ENCODE measurements around the gene GNG13. TPM values are rescaled to one million over a fixed set of nuclear protein-coding genes. Genes with fewer than 3 reads are reported as not detected.

GNG13 gene
- total and polyA plus RNA-seq, 2 donors (not counting 3 experiments of a cell fraction or from before 2014, with no cell fraction given): not detected

DNA sequence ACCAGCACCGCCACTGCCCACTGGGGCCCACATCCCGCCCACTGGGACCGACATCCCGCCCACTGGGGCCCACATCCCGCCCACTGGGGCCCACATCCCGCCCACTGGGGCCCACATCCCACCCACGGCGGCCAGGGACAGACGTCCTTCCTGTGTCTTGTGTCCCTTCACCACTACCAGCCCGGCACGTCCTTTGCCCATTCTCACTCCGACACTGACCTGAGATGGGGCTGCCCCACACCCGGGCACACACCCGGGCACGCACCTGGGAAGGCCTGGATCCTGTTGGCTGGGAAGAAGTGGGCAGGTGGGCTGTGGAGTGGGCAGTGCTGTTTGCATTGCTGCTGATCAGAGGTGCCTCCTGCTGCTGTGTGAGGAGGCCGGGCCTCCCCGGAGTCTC, 28.4 kb upstream of the GNG13 start:
- ChIA-PET CTCF (no interaction called here), POLR2A (no interaction called here)
- H3K9me1 ChIP-seq (replicated peaks; ENCODE audit: control insufficient read depth, extremely low read depth, insufficient read depth, low read length): no peaks in the 10 kb centered on the region
- H3K79me2 ChIP-seq (ENCODE audit: control insufficient read depth, insufficient read depth, low read length): no peaks in the 10 kb centered on the region
- no TSS peak for BruUV-seq (replicated peaks)
- H3K4me2 ChIP-seq (ENCODE audit: insufficient read depth, low read length): no peak overlapping the region
- no peak overlapping the region for H3K27ac ChIP-seq (ENCODE audit: insufficient read depth, low read depth, low read length)
- FAIRE-seq (no peak), DNase-seq (ENCODE audit: low read depth, low spot score) (no peak)
- no peaks in the 10 kb centered on the region for H4K20me1 ChIP-seq (replicated peaks; ENCODE audit: control insufficient read depth, extremely low read depth, insufficient read depth, low read length)
- no peaks in the 10 kb centered on the region for H3K4me1 ChIP-seq (ENCODE audit: control insufficient read depth, extremely low read depth, insufficient read depth, low read length)
- no peaks in the 10 kb centered on the region for H3K9me3 ChIP-seq (replicated peaks; ENCODE audit: control insufficient read depth, insufficient read depth, low read length)
- H2AFZ ChIP-seq (ENCODE audit: low read depth, low read length): no peak overlapping the region
- intact Hi-C loops (cut with micrococcal nuclease): no loop called here
- H3K27me3 ChIP-seq (ENCODE audit: control insufficient read depth in 2 of 2, insufficient read depth in 2 of 2, low read length in 2 of 2): no peaks in the 10 kb centered on the region
- H3K4me3 ChIP-seq (replicated peaks in 1 of 3; ENCODE audit: insufficient read depth in 1 of 3, low read depth in 1 of 3, low read length in 3 of 3): no peak overlapping the region
- no peak for TF ChIP-seq EZH2 (IDR thresholded peaks at IDR 0.05; ENCODE audit: borderline replicate concordance, low read depth, low read length, severe bottlenecking)
- no peak for TF ChIP-seq MYC (IDR thresholded peaks at IDR 0.05; ENCODE audit: low read depth, low read length)
- TF ChIP-seq FOS (IDR thresholded peaks at IDR 0.05; ENCODE audit: borderline replicate concordance, insufficient read depth, low read length): no peak
- no peak for TF ChIP-seq POLR2A (IDR thresholded peaks at IDR 0.05; ENCODE audit: low read depth, low read length)
- TF ChIP-seq, protein P1, sequence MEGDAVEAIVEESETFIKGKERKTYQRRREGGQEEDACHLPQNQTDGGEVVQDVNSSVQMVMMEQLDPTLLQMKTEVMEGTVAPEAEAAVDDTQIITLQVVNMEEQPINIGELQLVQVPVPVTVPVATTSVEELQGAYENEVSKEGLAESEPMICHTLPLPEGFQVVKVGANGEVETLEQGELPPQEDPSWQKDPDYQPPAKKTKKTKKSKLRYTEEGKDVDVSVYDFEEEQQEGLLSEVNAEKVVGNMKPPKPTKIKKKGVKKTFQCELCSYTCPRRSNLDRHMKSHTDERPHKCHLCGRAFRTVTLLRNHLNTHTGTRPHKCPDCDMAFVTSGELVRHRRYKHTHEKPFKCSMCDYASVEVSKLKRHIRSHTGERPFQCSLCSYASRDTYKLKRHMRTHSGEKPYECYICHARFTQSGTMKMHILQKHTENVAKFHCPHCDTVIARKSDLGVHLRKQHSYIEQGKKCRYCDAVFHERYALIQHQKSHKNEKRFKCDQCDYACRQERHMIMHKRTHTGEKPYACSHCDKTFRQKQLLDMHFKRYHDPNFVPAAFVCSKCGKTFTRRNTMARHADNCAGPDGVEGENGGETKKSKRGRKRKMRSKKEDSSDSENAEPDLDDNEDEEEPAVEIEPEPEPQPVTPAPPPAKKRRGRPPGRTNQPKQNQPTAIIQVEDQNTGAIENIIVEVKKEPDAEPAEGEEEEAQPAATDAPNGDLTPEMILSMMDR (IDR thresholded peaks at IDR 0.05; ENCODE audit: extremely low read depth in 1 of 2, insufficient read depth in 1 of 2, low read depth in 1 of 2, low read length in 2 of 2): no peak
- TF ChIP-seq, protein P2, sequence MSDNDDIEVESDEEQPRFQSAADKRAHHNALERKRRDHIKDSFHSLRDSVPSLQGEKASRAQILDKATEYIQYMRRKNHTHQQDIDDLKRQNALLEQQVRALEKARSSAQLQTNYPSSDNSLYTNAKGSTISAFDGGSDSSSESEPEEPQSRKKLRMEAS (IDR thresholded peaks at IDR 0.05; ENCODE audit: insufficient read depth, insufficient read length): no peak
- TF ChIP-seq POLR2AphosphoS5 (IDR thresholded peaks at IDR 0.05; ENCODE audit: insufficient read depth, low read depth, low read length): no peak
- H3K36me3 ChIP-seq (ENCODE audit: control insufficient read depth in 2 of 2, extremely low read depth in 1 of 2, insufficient read depth in 2 of 2, low read length in 2 of 2): no peaks in the 10 kb centered on the region
- dilution Hi-C loops (cut with MboI; ENCODE audit: extremely low pct_ligation_motif_present, low sequenced_read_pairs): no loop called here
- no peak overlapping the region for H3K9ac ChIP-seq (replicated peaks; ENCODE audit: extremely low read depth, insufficient read depth, low read length)
